OCI-LY3 (cell line): ENCODE results near the gene CCNL1.
"Not testable (repeated sequence)": the region's sequence is repeated elsewhere in the genome, so short reads cannot be mapped to it uniquely, and the experiment has no call there.

Experiments
- H2AFZ ChIP-seq: fragments of 200-600, 300-600 bp; shearing (Covaris generic); 2 replicates; pipeline ENCODE4 v1.6.0; 2014; ENCODE audit warnings: antibody characterized with exemption, low read depth, low read length
- H3K27ac ChIP-seq: fragments of 200-600, 300-600 bp; sonication (generic); 2 replicates; pipeline ENCODE4 v1.5.1; 2014; ENCODE audit warnings: mild to moderate bottlenecking, low read length, moderate library complexity, mixed read lengths
- H3K27me3 ChIP-seq: fragments of 200-600, 300-600 bp; sonication (generic); 2 replicates; pipeline ENCODE4 v1.6.1; 2014; ENCODE audit warnings: low read depth, low read length, mixed read lengths
- H3K36me3 ChIP-seq: fragments of 200-600, 300-600 bp; sonication (generic); replicated peaks from 2 replicates; pipeline ENCODE3; 2014; ENCODE audit warnings: low read depth, low read length, mixed read lengths
- H3K4me1 ChIP-seq: fragments of 300-600, 200-600 bp; sonication (generic); 2 replicates; pipeline ENCODE4 v1.6.1; 2014; ENCODE audit warnings: low read length, mixed read lengths
- H3K4me2 ChIP-seq: fragments of 200-600, 300-600 bp; sonication (generic); 2 replicates; pipeline ENCODE4 v1.6.1; 2014; ENCODE audit warnings: low read length, mixed read lengths
- H3K4me3 ChIP-seq: fragments of 300-600, 200-600 bp; sonication (generic); 2 replicates; pipeline ENCODE4 v1.5.1; 2014; ENCODE audit warnings: antibody characterized with exemption, mild to moderate bottlenecking, low read length, moderate library complexity
- H3K79me2 ChIP-seq: fragments of 300-600, 200-600 bp; shearing (Covaris generic); 2 replicates; pipeline ENCODE4 v1.6.1; 2014; ENCODE audit warnings: mild to moderate bottlenecking, low read length, mixed read lengths
- H3K9ac ChIP-seq: fragments of 300-600, 200-600 bp; shearing (Covaris generic); 2 replicates; pipeline ENCODE4 v1.6.0; 2014; ENCODE audit warnings: mild to moderate bottlenecking, low read length, moderate library complexity
- H3K9me3 ChIP-seq: fragments of 200-600, 300-600 bp; shearing (Covaris generic); 2 replicates; pipeline ENCODE4 v1.6.1; 2014; ENCODE audit warnings: low read length, mixed read lengths; ENCODE audit not compliant: insufficient read depth
- H4K20me1 ChIP-seq: fragments of 200-600, 300-600 bp; sonication (generic); 2 replicates; pipeline ENCODE4 v1.6.1; 2016; ENCODE audit warnings: low read length, mixed read lengths; ENCODE audit not compliant: insufficient read depth
- EZH2phosphoT487 ChIP-seq: fragments of 200-600 bp; shearing (Covaris generic); IDR thresholded peaks from 2 replicates; pipeline ENCODE4 v1.6.1; 2018; ENCODE audit warnings: antibody characterized with exemption, mixed run types, low read depth
- TF ChIP-seq, protein P1 (sequence below): fragments of 200-600, 300-600 bp; sonication (generic); IDR thresholded peaks from 2 replicates; pipeline ENCODE4 v1.5.1; 2014; ENCODE audit warnings: antibody characterized with exemption, low read length, low read depth

CCNL1 gene

DNA sequence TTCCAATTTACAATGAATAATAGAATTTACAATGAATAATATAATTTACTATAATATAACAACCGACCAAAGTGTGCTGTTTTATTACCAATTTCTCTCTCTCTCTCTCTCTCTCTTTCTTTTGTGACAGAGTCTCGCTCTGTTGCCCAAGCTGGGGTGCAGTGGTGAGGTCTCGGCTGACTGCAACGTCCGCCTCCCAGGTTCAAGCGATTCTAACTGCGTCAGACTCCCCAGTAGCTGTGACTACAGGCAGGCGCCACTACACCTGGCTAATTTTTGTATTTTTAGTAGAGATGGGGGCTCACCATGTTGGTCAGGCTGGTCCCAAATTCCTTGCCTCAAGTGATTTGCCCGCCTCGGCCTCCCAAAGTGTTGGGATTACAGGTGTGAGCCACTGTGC, 17.0 kb upstream of the CCNL1 start:
- H3K27me3 ChIP-seq, result no peaks in the 10 kb centered on the region
- peaks cover 12% of the 10 kb centered on the region for H3K36me3 ChIP-seq
- H3K4me3 ChIP-seq, result no peak overlapping the region
- H3K9ac ChIP-seq, result no peak overlapping the region
- H3K27ac ChIP-seq, result no peak overlapping the region
- no peak for TF ChIP-seq EZH2phosphoT487
- TF ChIP-seq, protein P1, sequence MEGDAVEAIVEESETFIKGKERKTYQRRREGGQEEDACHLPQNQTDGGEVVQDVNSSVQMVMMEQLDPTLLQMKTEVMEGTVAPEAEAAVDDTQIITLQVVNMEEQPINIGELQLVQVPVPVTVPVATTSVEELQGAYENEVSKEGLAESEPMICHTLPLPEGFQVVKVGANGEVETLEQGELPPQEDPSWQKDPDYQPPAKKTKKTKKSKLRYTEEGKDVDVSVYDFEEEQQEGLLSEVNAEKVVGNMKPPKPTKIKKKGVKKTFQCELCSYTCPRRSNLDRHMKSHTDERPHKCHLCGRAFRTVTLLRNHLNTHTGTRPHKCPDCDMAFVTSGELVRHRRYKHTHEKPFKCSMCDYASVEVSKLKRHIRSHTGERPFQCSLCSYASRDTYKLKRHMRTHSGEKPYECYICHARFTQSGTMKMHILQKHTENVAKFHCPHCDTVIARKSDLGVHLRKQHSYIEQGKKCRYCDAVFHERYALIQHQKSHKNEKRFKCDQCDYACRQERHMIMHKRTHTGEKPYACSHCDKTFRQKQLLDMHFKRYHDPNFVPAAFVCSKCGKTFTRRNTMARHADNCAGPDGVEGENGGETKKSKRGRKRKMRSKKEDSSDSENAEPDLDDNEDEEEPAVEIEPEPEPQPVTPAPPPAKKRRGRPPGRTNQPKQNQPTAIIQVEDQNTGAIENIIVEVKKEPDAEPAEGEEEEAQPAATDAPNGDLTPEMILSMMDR, result no peak
- no peaks in the 10 kb centered on the region for H4K20me1 ChIP-seq
- H3K79me2 ChIP-seq, result peaks cover 25% of the 10 kb centered on the region
- H3K4me2 ChIP-seq, result no peak overlapping the region
- H3K4me1 ChIP-seq, result peaks cover 13% of the 10 kb centered on the region
- H3K9me3 ChIP-seq, result 0 out of 2 replicates have a peak, but pooled peaks cover 5% of the 10 kb centered on the region
- H2AFZ ChIP-seq, result no peak overlapping the region

DNA sequence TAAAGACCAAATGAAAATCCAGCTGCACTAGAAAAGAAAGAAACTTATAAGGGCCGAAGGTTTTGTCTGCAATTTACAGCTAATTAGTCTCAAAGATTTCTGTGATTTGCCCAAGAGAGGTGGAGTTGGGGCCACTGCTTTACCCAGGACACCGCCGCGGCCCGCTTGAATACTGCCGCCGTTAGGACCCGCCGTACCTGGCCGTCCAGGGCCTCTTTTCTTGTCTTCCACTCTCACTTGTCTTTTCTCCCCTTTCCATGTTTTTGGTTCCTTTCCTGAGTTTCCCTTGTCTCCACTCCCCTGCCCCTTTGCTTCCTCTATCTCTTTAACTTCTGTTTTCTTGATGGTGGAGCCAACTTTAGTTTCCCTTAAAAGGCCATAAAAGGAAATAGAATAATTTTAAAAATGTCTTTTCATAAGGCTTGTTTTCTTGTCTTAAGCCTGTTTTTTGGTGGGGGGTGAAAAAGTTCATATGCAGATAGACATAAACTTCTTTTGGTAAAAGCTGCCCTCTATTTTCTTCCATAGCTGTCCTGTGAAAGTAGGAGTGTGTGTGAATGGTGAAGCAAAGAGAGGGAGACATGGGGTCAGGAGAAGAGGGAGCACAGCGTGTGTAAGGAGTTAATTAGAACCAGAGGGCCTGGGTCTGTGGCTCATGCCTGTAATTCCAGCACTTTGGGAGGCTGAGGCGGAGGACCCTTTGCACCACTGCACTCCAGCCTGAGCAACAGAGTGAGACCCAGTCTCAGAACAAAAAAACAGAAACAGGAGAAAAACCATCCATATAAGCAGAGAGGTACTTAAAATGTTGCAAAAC, 16.0 kb upstream of the CCNL1 start:
- Histone ChIP-seq H3K4me3 (peak overlapping the region; percentile 93), H3K9ac (peak overlapping the region; percentile 96), H3K79me2 (peaks cover 25% of the 10 kb centered on the region), H3K27ac (peak overlapping the region; percentile 91), H4K20me1 (no peaks in the 10 kb centered on the region), H3K36me3 (peaks cover 12% of the 10 kb centered on the region), H3K27me3 (no peaks in the 10 kb centered on the region), H3K9me3 (0 out of 2 replicates have a peak, but pooled peaks cover 5% of the 10 kb centered on the region), H3K4me1 (peaks cover 13% of the 10 kb centered on the region), H3K4me2 (peak overlapping the region; percentile 87), H2AFZ (no peak overlapping the region)
- no peak for TF ChIP-seq EZH2phosphoT487
- TF ChIP-seq, protein P1, result no peak

DNA sequence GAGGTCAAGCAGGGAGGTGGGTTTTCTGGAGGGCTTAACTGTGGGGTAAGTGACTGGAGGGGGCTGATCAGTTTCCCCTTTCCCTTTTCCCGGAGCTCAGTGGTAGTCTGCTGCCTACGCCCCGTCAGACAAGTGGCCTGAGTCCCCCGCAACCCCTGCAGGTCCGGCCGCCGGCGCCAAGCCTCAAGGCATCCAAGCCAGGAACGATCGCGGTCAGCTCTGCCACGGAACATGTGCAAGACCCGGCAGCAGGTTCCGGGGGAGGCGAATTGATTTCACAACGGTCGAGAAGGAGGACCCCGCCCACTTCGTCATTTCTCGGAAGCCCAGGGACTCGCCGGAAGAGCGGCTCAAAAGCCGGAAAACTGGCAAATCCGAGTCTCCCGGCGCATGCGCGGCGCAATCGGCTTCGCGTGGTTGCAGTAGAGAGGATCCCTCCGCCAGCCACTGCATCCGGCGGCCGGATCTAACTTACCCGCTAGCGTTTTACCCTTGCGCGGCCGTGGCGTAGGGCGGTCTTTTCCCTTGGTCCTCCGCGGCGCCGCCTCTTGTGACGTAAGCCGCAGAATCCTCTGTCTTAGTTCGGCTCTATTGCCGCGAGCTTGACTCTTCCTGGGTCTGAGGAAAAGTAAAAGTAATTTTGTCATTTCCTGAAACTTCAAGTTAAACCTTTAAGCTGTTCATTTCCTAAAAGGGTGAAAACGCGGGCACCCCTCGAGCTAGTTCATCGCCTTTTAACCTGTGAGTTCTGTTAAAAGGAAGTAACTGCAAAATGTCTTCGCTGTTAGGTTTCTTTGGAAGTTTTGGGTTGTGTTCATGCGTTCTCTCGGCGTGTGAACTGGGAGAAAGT, 14.9 kb upstream of the CCNL1 start:
- TF ChIP-seq, protein P1, result no peak
- no peak for TF ChIP-seq EZH2phosphoT487
- Histone ChIP-seq H2AFZ (peak overlapping the region; percentile 77), H3K36me3 (peaks cover 12% of the 10 kb centered on the region), H3K4me3 (peak overlapping the region; percentile 93), H3K4me1 (peaks cover 13% of the 10 kb centered on the region), H3K79me2 (peaks cover 25% of the 10 kb centered on the region), H3K4me2 (peak overlapping the region; percentile 87), H3K27me3 (no peaks in the 10 kb centered on the region), H3K9me3 (0 out of 2 replicates have a peak, but pooled peaks cover 5% of the 10 kb centered on the region), H3K27ac (peak overlapping the region; percentile 91), H4K20me1 (no peaks in the 10 kb centered on the region), H3K9ac (peak overlapping the region; percentile 96)

DNA sequence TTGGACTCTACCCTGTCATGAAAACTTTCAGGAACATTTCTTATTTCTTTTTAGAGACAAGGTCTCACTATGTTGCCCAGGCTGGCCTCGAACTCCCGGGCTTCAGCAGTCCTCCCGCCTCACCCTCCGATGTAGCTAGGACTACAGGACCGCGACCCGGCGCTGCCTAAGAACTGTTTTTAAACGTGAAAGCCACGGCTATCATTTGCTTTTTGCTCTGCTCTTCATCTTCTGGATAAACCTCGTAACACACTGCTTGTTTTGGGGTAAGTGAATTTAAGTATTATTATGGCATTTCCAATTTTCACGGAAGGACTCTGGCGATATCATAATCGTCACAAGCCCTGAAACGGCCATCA, 14.3 kb upstream of the CCNL1 start:
- Histone ChIP-seq H3K9ac (peak overlapping the region; percentile 76), H4K20me1 (no peaks in the 10 kb centered on the region), H3K36me3 (peaks cover 10% of the 10 kb centered on the region), H3K4me3 (peak overlapping the region; percentile 85), H3K27ac (peak overlapping the region; percentile 83), H3K27me3 (no peaks in the 10 kb centered on the region), H2AFZ (peak overlapping the region; percentile 11; the same call in 1 of the 2 replicates), H3K4me1 (peaks cover 13% of the 10 kb centered on the region), H3K9me3 (0 out of 2 replicates have a peak, but pooled peaks cover 5% of the 10 kb centered on the region), H3K4me2 (peak overlapping the region; percentile 65), H3K79me2 (peaks cover 25% of the 10 kb centered on the region)
- TF ChIP-seq, protein P1, result no peak
- no peak for TF ChIP-seq EZH2phosphoT487

DNA sequence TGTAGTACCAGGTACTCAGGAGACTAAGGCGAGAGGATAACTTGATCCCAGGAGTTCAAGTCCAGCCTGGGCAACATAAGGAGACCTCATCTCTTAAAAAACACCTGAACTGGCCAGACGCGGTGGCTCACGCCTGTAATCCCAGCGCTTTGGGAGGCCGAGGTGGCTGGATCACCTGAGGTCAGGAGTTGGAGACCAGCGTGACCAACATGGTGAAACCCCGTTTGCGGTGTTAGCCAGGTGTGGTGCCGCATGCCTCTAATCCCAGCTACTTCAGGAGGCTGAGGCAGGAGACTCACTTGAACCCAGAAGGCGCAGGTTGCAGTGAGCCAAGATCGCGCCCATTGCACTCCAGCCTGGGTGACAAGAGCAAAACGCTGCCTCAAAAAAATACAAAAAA, 13.4 kb upstream of the CCNL1 start:
- H3K9ac ChIP-seq, H3K4me3 ChIP-seq, H3K36me3 ChIP-seq, H3K9me3 ChIP-seq, H4K20me1 ChIP-seq, H3K4me2 ChIP-seq, H3K27me3 ChIP-seq, H2AFZ ChIP-seq, H3K27ac ChIP-seq: not testable (repeated sequence)
- peaks cover 25% of the 10 kb centered on the region for H3K79me2 ChIP-seq
- peaks cover 17% of the 10 kb centered on the region for H3K4me1 ChIP-seq
